GM12878 (cell line): Measurements from ENCODE around the gene THOC1.

Source experiments
- CREB1 ChIP-seq: IDR thresholded peaks from 2 replicates; pipeline ENCODE4 v1.6.1; 2012; ENCODE audit warnings: low read depth, mild to moderate bottlenecking, inconsistent platforms
- EGR1 ChIP-seq, 2 experiments: IDR thresholded peaks; 1 replicate in 1 of 2; 2 replicates in 1 of 2; pipeline ENCODE4 v1.6.1; 2011 to 2012; ENCODE audit warnings: low read depth in 2 of 2, low read length in 2 of 2, borderline replicate concordance in 1 of 2, mild to moderate bottlenecking in 1 of 2, moderate library complexity in 1 of 2
- ESRRA ChIP-seq: IDR thresholded peaks from 2 replicates; pipeline ENCODE4 v1.6.1; 2012; ENCODE audit warnings: mild to moderate bottlenecking, low read length, improper control_type of control experiment
- POLR2AphosphoS5 ChIP-seq: IDR thresholded peaks from 2 replicates; pipeline ENCODE4 v1.6.1; 2011; ENCODE audit warnings: mild to moderate bottlenecking, low read length, inconsistent platforms
- RB1 ChIP-seq: fragments of 450-650 bp; formaldehyde crosslinking; IDR thresholded peaks from 2 replicates; pipeline ENCODE4 v1.6.1; 2017; ENCODE audit warnings: mild to moderate bottlenecking, borderline replicate concordance
- RELA ChIP-seq: fragments of 450-650 bp; IDR thresholded peaks from 2 replicates; pipeline ENCODE4 v1.8.0; 2014; ENCODE audit warnings: borderline replicate concordance; ENCODE audit not compliant: partially characterized antibody
- SRF ChIP-seq, 2 experiments: IDR thresholded peaks; 2 replicates each; pipeline ENCODE4 v1.6.1; 2011; ENCODE audit warnings: low read depth in 2 of 2, low read length in 2 of 2, mild to moderate bottlenecking in 1 of 2, moderate library complexity in 1 of 2
- TAF1 ChIP-seq: IDR thresholded peaks from 2 replicates; pipeline ENCODE4 v1.6.1; 2011; ENCODE audit warnings: mild to moderate bottlenecking, low read depth, low read length, borderline replicate concordance
- ZNF274 ChIP-seq: IDR thresholded peaks from one replicate; pipeline ENCODE4 v1.8.0; 2011; ENCODE audit not compliant: insufficient read length, insufficient read depth
- TF ChIP-seq, protein P1 (sequence below), 3 experiments: IDR thresholded peaks in 2 of 3; conservative IDR thresholded peaks in 1 of 3; 2 replicates each; pipeline ENCODE4 v1.5.1; 2011; ENCODE audit warnings: low read depth in 3 of 3, low read length in 3 of 3, mild to moderate bottlenecking in 3 of 3, control low read depth in 2 of 3, moderate library complexity in 2 of 3, inconsistent platforms in 1 of 3, mixed read lengths in 1 of 3; ENCODE audit not compliant: control insufficient read depth in 2 of 3, insufficient read depth in 1 of 3; ENCODE audit errors: extremely low read depth in 1 of 3
- TF ChIP-seq, protein P2 (sequence below): IDR thresholded peaks from 2 replicates; pipeline ENCODE4 v1.6.1; 2011; ENCODE audit warnings: low read depth, mild to moderate bottlenecking, low read length, moderate library complexity, borderline replicate concordance; ENCODE audit errors: extremely low read depth
- TF ChIP-seq, protein P3 (sequence below): IDR thresholded peaks from 2 replicates; pipeline ENCODE4 v1.6.1; 2012; ENCODE audit warnings: mild to moderate bottlenecking, low read depth, low read length
- TF ChIP-seq, protein P4 (sequence below): fragments of 450-650 bp; formaldehyde crosslinking; IDR thresholded peaks from 2 replicates; pipeline ENCODE4 v1.4.0; 2022; ENCODE audit warnings: mild to moderate bottlenecking, moderate library complexity

DNA sequence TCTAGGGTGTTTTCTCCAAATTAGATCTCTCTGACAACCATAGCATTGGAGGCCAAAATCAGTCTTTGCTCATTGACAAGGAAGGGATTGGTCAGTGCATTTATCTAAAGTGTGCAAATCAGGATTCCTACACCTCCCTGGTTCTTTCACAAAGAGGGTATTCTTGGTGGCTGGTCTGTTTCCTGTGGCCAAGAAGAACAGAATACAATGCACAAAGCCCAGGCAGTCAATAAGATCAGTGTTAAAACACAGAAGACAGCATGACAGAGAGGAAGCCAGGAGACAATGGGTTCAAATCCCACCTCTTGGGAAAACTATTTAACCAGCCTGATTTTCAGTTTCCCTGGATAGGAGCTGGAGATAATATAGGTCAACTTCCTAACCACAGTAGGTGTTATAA, 46.1 kb upstream of the THOC1 start:
- TF ChIP-seq, protein P1, sequence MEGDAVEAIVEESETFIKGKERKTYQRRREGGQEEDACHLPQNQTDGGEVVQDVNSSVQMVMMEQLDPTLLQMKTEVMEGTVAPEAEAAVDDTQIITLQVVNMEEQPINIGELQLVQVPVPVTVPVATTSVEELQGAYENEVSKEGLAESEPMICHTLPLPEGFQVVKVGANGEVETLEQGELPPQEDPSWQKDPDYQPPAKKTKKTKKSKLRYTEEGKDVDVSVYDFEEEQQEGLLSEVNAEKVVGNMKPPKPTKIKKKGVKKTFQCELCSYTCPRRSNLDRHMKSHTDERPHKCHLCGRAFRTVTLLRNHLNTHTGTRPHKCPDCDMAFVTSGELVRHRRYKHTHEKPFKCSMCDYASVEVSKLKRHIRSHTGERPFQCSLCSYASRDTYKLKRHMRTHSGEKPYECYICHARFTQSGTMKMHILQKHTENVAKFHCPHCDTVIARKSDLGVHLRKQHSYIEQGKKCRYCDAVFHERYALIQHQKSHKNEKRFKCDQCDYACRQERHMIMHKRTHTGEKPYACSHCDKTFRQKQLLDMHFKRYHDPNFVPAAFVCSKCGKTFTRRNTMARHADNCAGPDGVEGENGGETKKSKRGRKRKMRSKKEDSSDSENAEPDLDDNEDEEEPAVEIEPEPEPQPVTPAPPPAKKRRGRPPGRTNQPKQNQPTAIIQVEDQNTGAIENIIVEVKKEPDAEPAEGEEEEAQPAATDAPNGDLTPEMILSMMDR (IDR thresholded peaks at IDR 0.05 in 2 of 3, conservative IDR thresholded peaks at IDR 0.05 in 1 of 3; ENCODE audit: control insufficient read depth in 2 of 3, extremely low read depth in 1 of 3, insufficient read depth in 1 of 3, low read depth in 3 of 3, low read length in 3 of 3) = no peak
- TF ChIP-seq, protein P2, sequence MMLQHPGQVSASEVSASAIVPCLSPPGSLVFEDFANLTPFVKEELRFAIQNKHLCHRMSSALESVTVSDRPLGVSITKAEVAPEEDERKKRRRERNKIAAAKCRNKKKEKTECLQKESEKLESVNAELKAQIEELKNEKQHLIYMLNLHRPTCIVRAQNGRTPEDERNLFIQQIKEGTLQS = no peak
- no peak for TF ChIP-seq RELA
- TF ChIP-seq POLR2AphosphoS5 = no peak
- no peak for TF ChIP-seq ZNF274
- TF ChIP-seq ESRRA = no peak
- no peak for TF ChIP-seq CREB1
- TF ChIP-seq TAF1 = no peak
- TF ChIP-seq, protein P3, sequence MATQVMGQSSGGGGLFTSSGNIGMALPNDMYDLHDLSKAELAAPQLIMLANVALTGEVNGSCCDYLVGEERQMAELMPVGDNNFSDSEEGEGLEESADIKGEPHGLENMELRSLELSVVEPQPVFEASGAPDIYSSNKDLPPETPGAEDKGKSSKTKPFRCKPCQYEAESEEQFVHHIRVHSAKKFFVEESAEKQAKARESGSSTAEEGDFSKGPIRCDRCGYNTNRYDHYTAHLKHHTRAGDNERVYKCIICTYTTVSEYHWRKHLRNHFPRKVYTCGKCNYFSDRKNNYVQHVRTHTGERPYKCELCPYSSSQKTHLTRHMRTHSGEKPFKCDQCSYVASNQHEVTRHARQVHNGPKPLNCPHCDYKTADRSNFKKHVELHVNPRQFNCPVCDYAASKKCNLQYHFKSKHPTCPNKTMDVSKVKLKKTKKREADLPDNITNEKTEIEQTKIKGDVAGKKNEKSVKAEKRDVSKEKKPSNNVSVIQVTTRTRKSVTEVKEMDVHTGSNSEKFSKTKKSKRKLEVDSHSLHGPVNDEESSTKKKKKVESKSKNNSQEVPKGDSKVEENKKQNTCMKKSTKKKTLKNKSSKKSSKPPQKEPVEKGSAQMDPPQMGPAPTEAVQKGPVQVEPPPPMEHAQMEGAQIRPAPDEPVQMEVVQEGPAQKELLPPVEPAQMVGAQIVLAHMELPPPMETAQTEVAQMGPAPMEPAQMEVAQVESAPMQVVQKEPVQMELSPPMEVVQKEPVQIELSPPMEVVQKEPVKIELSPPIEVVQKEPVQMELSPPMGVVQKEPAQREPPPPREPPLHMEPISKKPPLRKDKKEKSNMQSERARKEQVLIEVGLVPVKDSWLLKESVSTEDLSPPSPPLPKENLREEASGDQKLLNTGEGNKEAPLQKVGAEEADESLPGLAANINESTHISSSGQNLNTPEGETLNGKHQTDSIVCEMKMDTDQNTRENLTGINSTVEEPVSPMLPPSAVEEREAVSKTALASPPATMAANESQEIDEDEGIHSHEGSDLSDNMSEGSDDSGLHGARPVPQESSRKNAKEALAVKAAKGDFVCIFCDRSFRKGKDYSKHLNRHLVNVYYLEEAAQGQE = no peak
- TF ChIP-seq, protein P4, sequence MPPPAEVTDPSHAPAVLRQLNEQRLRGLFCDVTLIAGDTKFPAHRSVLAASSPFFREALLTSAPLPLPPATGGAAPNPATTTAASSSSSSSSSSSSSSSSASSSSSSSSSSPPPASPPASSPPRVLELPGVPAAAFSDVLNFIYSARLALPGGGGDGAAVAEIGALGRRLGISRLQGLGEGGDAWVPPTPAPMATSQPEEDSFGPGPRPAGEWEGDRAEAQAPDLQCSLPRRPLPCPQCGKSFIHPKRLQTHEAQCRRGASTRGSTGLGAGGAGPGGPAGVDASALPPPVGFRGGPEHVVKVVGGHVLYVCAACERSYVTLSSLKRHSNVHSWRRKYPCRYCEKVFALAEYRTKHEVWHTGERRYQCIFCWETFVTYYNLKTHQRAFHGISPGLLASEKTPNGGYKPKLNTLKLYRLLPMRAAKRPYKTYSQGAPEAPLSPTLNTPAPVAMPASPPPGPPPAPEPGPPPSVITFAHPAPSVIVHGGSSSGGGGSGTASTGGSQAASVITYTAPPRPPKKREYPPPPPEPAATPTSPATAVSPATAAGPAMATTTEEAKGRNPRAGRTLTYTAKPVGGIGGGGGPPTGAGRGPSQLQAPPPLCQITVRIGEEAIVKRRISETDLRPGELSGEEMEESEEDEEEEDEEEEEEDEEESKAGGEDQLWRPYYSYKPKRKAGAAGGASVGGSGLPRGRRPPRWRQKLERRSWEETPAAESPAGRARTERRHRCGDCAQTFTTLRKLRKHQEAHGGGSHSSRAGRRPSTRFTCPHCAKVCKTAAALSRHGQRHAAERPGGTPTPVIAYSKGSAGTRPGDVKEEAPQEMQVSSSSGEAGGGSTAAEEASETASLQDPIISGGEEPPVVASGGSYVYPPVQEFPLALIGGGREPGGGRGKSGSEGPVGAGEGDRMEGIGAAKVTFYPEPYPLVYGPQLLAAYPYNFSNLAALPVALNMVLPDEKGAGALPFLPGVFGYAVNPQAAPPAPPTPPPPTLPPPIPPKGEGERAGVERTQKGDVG = no peak
- no peak for TF ChIP-seq EGR1 (IDR thresholded peaks at IDR 0.05; ENCODE audit: borderline replicate concordance in 1 of 2, low read depth in 2 of 2, low read length in 2 of 2)
- no peak for TF ChIP-seq RB1
- TF ChIP-seq SRF (IDR thresholded peaks at IDR 0.05; ENCODE audit: low read depth in 2 of 2, low read length in 2 of 2) = no peak
